IPS DF 6.9 (cell line): ENCODE data around the gene PAX5.

Source experiments
- DNase-seq: peaks from one replicate; pipeline ENCODE4 v3.0.0-alpha.2; 2013; ENCODE audit warnings: low read depth, low spot score
- H3K27ac ChIP-seq: one replicate; pipeline ENCODE4 v1.5.1; 2013; ENCODE audit warnings: low read length, control low read depth
- H3K27me3 ChIP-seq: 2 replicates; pipeline ENCODE4 v1.6.1; 2013; ENCODE audit warnings: mild to moderate bottlenecking, low read length; ENCODE audit not compliant: control insufficient read depth, insufficient read depth
- H3K36me3 ChIP-seq: 2 replicates; pipeline ENCODE4 v1.6.1; 2013; ENCODE audit warnings: low read length; ENCODE audit not compliant: control insufficient read depth, insufficient read depth
- H3K4me1 ChIP-seq: 2 replicates; pipeline ENCODE4 v1.6.1; 2013; ENCODE audit warnings: low read length; ENCODE audit not compliant: control insufficient read depth, insufficient read depth
- H3K4me3 ChIP-seq: 2 replicates; pipeline ENCODE4 v1.5.1; 2013; ENCODE audit warnings: mild to moderate bottlenecking, low read length
- H3K9me3 ChIP-seq: 2 replicates; pipeline ENCODE4 v1.6.1; 2013; ENCODE audit warnings: low read length, inconsistent platforms; ENCODE audit not compliant: control insufficient read depth, insufficient read depth
- WGBS: extraction: QIAGEN DNeasy Blood & Tissue Kit; methylation state at CpG from one replicate; pipeline ENCODE4 v1.1.7; 2013; ENCODE audit warnings: mixed read lengths, missing lambda C conversion rate; ENCODE audit not compliant: insufficient read length, insufficient coverage; 5-methylcytosine and 5-hydroxymethylcytosine counted together

Gene PAX5

GRCh38 chr9:36880075-36880474 is 154.0 kb downstream of the PAX5 start:
- no CpG with 5 or more reads among the region's 12 CpGs for WGBS
- DNase-seq = no peak
- Histone ChIP-seq H3K36me3 (no peaks in the 10 kb centered on the region), H3K27ac (no peak overlapping the region), H3K4me1 (no peaks in the 10 kb centered on the region), H3K27me3 (no peaks in the 10 kb centered on the region), H3K4me3 (no peak overlapping the region), H3K9me3 (no peaks in the 10 kb centered on the region)

GRCh38 chr9:36878986-36879982 is 154.8 kb downstream of the PAX5 start:
- Histone ChIP-seq H3K4me3 (no peak overlapping the region), H3K36me3 (no peaks in the 10 kb centered on the region), H3K9me3 (no peaks in the 10 kb centered on the region), H3K4me1 (no peaks in the 10 kb centered on the region), H3K27ac (no peak overlapping the region), H3K27me3 (no peaks in the 10 kb centered on the region)
- WGBS = no CpG with 5 or more reads among the region's 18 CpGs
- DNase-seq = no peak

GRCh38 chr9:36877239-36877638 is 156.8 kb downstream of the PAX5 start:
- H3K27ac ChIP-seq = no peak overlapping the region
- H3K4me1 ChIP-seq = no peaks in the 10 kb centered on the region
- H3K36me3 ChIP-seq = no peaks in the 10 kb centered on the region

GRCh38 chr9:36876056-36876455 is 158.0 kb downstream of the PAX5 start:
- no peaks in the 10 kb centered on the region for H3K27me3 ChIP-seq
- WGBS = no CpG with 5 or more reads among the region's 4 CpGs
- DNase-seq = no peak
- H3K27ac ChIP-seq = no peak overlapping the region
- no peaks in the 10 kb centered on the region for H3K9me3 ChIP-seq
- H3K4me3 ChIP-seq = no peak overlapping the region
- no peaks in the 10 kb centered on the region for H3K4me1 ChIP-seq
- no peaks in the 10 kb centered on the region for H3K36me3 ChIP-seq

More at GRCh38 chr9:36877239-36877638, 156.8 kb downstream of the PAX5 start:
- no peak for DNase-seq
- Histone ChIP-seq H3K27me3 (no peaks in the 10 kb centered on the region), H3K9me3 (no peaks in the 10 kb centered on the region), H3K4me3 (no peak overlapping the region)
- WGBS = no CpG with 5 or more reads among the region's 6 CpGs

GRCh38 chr9:36874921-36875320 is 159.1 kb downstream of the PAX5 start:
- no peak for DNase-seq
- no peaks in the 10 kb centered on the region for H3K27me3 ChIP-seq
- H3K4me1 ChIP-seq = no peaks in the 10 kb centered on the region; the same call in 1 of the 2 replicates
- no peaks in the 10 kb centered on the region for H3K9me3 ChIP-seq
- no CpG with 5 or more reads among the region's 6 CpGs for WGBS
- no peak overlapping the region for H3K4me3 ChIP-seq
- H3K27ac ChIP-seq = no peak overlapping the region
- H3K36me3 ChIP-seq = no peaks in the 10 kb centered on the region

GRCh38 chr9:36874261-36874660 is 159.8 kb downstream of the PAX5 start:
- no peaks in the 10 kb centered on the region for H3K27me3 ChIP-seq
- no peak for DNase-seq
- no peaks in the 10 kb centered on the region for H3K9me3 ChIP-seq
- WGBS = no CpG with 5 or more reads among the region's 3 CpGs
- no peaks in the 10 kb centered on the region; the same call in 1 of the 2 replicates for H3K4me1 ChIP-seq
- no peak overlapping the region for H3K4me3 ChIP-seq
- H3K27ac ChIP-seq = no peak overlapping the region
- H3K36me3 ChIP-seq = no peaks in the 10 kb centered on the region

- Histone ChIP-seq H3K9me3 (no peaks in the 10 kb centered on the region), H3K27ac (no peak overlapping the region), H3K4me1 (no peaks in the 10 kb centered on the region; the same call in 1 of the 2 replicates), H3K4me3 (no peak overlapping the region), H3K27me3 (no peaks in the 10 kb centered on the region), H3K36me3 (no peaks in the 10 kb centered on the region)
- WGBS = no CpG with 5 or more reads among the region's 8 CpGs
- DNase-seq = peak; percentile 60
Measured at GRCh38 chr9:36873247-36873875, 160.7 kb downstream of the PAX5 start.

GRCh38 chr9:36872641-36873040 is 161.4 kb downstream of the PAX5 start:
- H3K9me3 ChIP-seq = no peaks in the 10 kb centered on the region
- DNase-seq = no peak
- no peak overlapping the region for H3K27ac ChIP-seq
- no peak overlapping the region for H3K4me3 ChIP-seq
- H3K27me3 ChIP-seq = no peaks in the 10 kb centered on the region
- H3K36me3 ChIP-seq = no peaks in the 10 kb centered on the region
- H3K4me1 ChIP-seq = no peaks in the 10 kb centered on the region; the same call in 1 of the 2 replicates
- no CpG with 5 or more reads among the region's 3 CpGs for WGBS

GRCh38 chr9:36871606-36872005 is 162.5 kb downstream of the PAX5 start:
- Histone ChIP-seq H3K27ac (no peak overlapping the region), H3K4me1 (no peaks in the 10 kb centered on the region; the same call in 1 of the 2 replicates), H3K9me3 (no peaks in the 10 kb centered on the region), H3K4me3 (no peak overlapping the region), H3K36me3 (no peaks in the 10 kb centered on the region), H3K27me3 (no peaks in the 10 kb centered on the region)
- no CpG with 5 or more reads among the region's 2 CpGs for WGBS
- DNase-seq = no peak

GRCh38 chr9:36870960-36871359 is 163.1 kb downstream of the PAX5 start:
- H3K4me1 ChIP-seq = no peaks in the 10 kb centered on the region; the same call in 1 of the 2 replicates

More at GRCh38 chr9:36870960-36871359, 163.1 kb downstream of the PAX5 start:
- DNase-seq = no peak
- H3K9me3 ChIP-seq = no peaks in the 10 kb centered on the region
- no peaks in the 10 kb centered on the region for H3K27me3 ChIP-seq
- H3K4me3 ChIP-seq = no peak overlapping the region
- WGBS = no CpG with 5 or more reads among the region's 7 CpGs
- H3K36me3 ChIP-seq = no peaks in the 10 kb centered on the region
- no peak overlapping the region for H3K27ac ChIP-seq
